ENCODE measurements around the gene CLDN9. TPM values are rescaled to one million over a fixed set of nuclear protein-coding genes. Genes with fewer than 3 reads are reported as not detected.

Gene CLDN9
- total and polyA plus RNA-seq, 9 of the 15 experiments (the other 6 are each of a cell fraction or from before 2014, with no cell fraction given), result 0.12 to 0.44 (median 0.22) TPM; not detected in 4

DNA sequence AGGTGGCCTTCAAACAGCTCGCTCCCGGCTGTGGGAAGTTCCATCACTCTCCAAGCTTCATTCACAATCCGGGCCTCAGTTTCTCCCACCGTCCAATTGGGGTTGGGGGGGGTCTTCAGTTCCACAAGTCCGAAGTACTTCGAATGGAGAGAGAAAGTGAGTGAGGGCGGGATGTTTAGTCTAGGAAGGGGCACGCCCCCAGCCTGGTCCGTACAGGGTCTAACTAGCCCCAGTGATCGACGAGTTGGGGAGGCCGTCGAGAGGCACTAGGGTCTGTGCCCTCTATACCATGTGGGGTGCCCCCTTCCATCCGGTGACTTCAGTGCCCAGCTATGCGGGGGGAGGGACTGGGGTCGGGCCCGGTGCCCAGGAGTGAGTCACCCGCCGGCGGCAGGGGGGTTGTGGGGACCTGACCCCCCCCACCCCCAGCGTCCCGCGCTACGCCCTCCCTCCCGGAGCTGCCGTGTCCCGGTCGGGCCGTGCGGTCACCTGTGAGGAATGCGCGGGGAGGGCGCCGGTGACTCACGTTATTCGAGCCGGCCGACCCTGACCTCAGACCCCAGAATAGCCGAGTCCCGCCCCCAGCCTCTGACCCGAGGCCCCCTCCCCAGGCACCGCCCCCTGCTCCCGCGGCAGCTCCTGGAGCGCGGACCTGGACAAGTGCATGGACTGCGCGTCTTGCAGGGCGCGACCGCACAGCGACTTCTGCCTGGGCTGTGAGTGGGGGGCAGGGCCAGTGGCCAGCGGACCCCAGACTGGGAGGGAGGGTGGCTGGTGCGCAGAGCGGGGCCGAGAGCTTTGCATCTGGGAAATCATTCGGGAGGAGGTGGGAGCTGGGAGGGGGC lies 8.1 kb downstream of the CLDN9 start (continued):
- no peak for TF ChIP-seq FOXK2 (conservative IDR thresholded peaks at IDR 0.05 in 1 of 2, IDR thresholded peaks at IDR 0.05 in 1 of 2; ENCODE audit: low read depth in 2 of 2)
- TF ChIP-seq, protein P1, sequence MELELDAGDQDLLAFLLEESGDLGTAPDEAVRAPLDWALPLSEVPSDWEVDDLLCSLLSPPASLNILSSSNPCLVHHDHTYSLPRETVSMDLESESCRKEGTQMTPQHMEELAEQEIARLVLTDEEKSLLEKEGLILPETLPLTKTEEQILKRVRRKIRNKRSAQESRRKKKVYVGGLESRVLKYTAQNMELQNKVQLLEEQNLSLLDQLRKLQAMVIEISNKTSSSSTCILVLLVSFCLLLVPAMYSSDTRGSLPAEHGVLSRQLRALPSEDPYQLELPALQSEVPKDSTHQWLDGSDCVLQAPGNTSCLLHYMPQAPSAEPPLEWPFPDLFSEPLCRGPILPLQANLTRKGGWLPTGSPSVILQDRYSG (tag; conservative IDR thresholded peaks at IDR 0.05; ENCODE audit: low read depth), result no peak
- no peak for TF ChIP-seq KAT8 (IDR thresholded peaks at IDR 0.05; ENCODE audit: low read depth)
- TF ChIP-seq, protein P2, sequence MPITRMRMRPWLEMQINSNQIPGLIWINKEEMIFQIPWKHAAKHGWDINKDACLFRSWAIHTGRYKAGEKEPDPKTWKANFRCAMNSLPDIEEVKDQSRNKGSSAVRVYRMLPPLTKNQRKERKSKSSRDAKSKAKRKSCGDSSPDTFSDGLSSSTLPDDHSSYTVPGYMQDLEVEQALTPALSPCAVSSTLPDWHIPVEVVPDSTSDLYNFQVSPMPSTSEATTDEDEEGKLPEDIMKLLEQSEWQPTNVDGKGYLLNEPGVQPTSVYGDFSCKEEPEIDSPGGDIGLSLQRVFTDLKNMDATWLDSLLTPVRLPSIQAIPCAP (CRISPR knock-in tag; IDR thresholded peaks at IDR 0.05; ENCODE audit: borderline replicate concordance), result no peak
- TF ChIP-seq ZFP1 (CRISPR knock-in tag; IDR thresholded peaks at IDR 0.05), result no peak
- no peak for TF ChIP-seq SIN3B (IDR thresholded peaks at IDR 0.05; ENCODE audit: low read depth)
- TF ChIP-seq, protein P3, sequence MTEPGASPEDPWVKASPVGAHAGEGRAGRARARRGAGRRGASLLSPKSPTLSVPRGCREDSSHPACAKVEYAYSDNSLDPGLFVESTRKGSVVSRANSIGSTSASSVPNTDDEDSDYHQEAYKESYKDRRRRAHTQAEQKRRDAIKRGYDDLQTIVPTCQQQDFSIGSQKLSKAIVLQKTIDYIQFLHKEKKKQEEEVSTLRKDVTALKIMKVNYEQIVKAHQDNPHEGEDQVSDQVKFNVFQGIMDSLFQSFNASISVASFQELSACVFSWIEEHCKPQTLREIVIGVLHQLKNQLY (CRISPR knock-in tag; conservative IDR thresholded peaks at IDR 0.05), result no peak
- TF ChIP-seq, protein P4, sequence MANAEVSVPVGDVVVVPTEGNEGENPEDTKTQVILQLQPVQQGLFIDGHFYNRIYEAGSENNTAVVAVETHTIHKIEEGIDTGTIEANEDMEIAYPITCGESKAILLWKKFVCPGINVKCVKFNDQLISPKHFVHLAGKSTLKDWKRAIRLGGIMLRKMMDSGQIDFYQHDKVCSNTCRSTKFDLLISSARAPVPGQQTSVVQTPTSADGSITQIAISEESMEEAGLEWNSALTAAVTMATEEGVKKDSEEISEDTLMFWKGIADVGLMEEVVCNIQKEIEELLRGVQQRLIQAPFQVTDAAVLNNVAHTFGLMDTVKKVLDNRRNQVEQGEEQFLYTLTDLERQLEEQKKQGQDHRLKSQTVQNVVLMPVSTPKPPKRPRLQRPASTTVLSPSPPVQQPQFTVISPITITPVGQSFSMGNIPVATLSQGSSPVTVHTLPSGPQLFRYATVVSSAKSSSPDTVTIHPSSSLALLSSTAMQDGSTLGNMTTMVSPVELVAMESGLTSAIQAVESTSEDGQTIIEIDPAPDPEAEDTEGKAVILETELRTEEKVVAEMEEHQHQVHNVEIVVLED (CRISPR knock-in tag; IDR thresholded peaks at IDR 0.05), result no peak
- TF ChIP-seq JUN (IDR thresholded peaks at IDR 0.05; ENCODE audit: borderline replicate concordance, low read depth, low read length), result peak; percentile 91
- 0 out of 2 replicates have a peak, but pooled peaks have one; percentile 91 for TF ChIP-seq JUN (CRISPR knock-in tag; IDR thresholded peaks at IDR 0.05; ENCODE audit: borderline replicate concordance)
- no peak for TF ChIP-seq GTF2A2 (tag; IDR thresholded peaks at IDR 0.05)
- TF ChIP-seq PTTG1 (tag; IDR thresholded peaks at IDR 0.05; ENCODE audit: low read depth), result no peak
- no peak for TF ChIP-seq CBFA2T3 (IDR thresholded peaks at IDR 0.05)
- no peak for TF ChIP-seq PTBP1 (IDR thresholded peaks at IDR 0.05; ENCODE audit: low read depth, low read length)
- TF ChIP-seq NONO (IDR thresholded peaks at IDR 0.05; ENCODE audit: low read depth in 2 of 2, low read length in 1 of 2), result no peak
- no peak for TF ChIP-seq RBM15 (IDR thresholded peaks at IDR 0.05; ENCODE audit: insufficient read depth, low read length)
- no peak for TF ChIP-seq PCBP1 (IDR thresholded peaks at IDR 0.05; ENCODE audit: low read depth, low read length, poor library complexity, severe bottlenecking)
- no peak for TF ChIP-seq NR2C2 (CRISPR knock-in tag; IDR thresholded peaks at IDR 0.05)
- TF ChIP-seq NR2C2 (tag; IDR thresholded peaks at IDR 0.05), result 0 out of 2 replicates have a peak, but pooled peaks have one; percentile 28
- no peak for TF ChIP-seq ZNF551 (CRISPR knock-in tag; IDR thresholded peaks at IDR 0.05)
- TF ChIP-seq PTRF (tag; IDR thresholded peaks at IDR 0.05), result no peak
- no peak for TF ChIP-seq CBX3 (IDR thresholded peaks at IDR 0.05; ENCODE audit: borderline replicate concordance in 1 of 2, low read length in 2 of 2)
- no peak for TF ChIP-seq TFAM (CRISPR knock-in tag; conservative IDR thresholded peaks at IDR 0.05)
- no peak for TF ChIP-seq ZNF436 (CRISPR knock-in tag; IDR thresholded peaks at IDR 0.05)
